ENCODE measurements around the gene AXDND1.
"Not testable (repeated sequence)": the region's sequence is repeated elsewhere in the genome, so short reads cannot be mapped to it uniquely, and the experiment has no call there.

The AXDND1 gene

GRCh38 chr1:179490611-179491010 lies 124.8 kb downstream of the AXDND1 start:
- no peak for DNase-seq

DNA sequence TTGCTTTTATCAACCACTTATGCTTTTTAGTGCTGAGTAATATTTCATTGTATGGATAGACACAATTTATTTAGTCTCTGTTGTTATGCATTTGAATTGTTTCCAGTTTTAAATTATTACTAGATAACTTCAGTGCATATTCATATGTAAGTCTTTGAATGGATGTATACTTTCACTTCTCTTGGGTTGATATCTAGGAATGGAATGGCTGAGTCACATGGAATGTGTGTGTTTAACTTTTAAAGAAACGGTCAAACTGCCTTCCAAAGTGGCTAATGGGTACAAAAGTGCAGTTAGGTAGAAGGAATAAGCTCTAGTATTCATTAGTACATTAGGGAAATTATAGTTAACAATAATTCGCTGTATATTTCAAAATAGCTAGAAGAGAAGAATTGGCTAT lies 127.6 kb downstream of the AXDND1 start:
- DNase-seq: no peak

DNA sequence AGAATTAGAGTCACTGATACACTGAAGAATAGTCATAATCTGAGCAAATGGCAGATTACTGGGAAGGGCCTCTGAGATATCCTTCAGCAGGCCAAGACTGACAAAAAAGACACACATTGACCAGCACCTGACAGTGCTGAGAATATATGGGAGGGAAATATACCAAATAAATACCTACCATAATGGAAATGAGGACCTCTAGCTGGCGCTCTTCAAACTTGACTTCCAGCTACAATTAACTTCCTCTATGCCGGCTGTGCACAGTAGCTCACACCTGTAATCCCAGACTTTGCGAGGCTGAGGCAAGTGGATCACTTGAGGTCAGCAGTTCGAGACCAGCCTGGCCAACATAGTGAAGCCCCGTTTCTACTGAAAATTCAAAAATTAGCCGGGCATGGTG lies 140.4 kb downstream of the AXDND1 start:
- DNase-seq: no peak

DNA sequence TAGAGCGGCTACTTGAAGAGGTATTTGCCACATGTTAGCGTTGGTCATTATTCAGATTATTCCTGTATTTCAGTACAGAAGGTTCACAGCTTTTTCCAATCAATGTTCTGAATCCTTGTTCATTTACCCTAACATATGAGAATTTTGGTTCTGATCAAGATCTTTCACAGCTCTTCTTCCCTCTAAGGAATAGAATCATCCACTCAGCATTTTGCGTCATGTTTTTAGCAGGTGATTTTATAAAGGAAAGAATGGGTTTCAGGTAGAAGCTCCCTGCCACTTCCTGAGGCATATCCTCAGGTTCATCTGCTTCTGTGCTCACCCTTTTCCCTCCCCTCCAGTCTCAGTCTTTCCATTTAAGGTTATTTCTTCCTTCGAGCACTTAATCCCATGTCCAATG lies 143.6 kb downstream of the AXDND1 start:
- no peak for DNase-seq

GRCh38 chr1:179510038-179510437 lies 144.3 kb downstream of the AXDND1 start:
- DNase-seq: no peak

- no peak for DNase-seq
These were observed 151.4 kb downstream of the AXDND1 start for GRCh38 chr1:179516976-179517705.

GRCh38 chr1:179518544-179518943 lies 152.8 kb downstream of the AXDND1 start:
- DNase-seq: not testable (repeated sequence)

DNA sequence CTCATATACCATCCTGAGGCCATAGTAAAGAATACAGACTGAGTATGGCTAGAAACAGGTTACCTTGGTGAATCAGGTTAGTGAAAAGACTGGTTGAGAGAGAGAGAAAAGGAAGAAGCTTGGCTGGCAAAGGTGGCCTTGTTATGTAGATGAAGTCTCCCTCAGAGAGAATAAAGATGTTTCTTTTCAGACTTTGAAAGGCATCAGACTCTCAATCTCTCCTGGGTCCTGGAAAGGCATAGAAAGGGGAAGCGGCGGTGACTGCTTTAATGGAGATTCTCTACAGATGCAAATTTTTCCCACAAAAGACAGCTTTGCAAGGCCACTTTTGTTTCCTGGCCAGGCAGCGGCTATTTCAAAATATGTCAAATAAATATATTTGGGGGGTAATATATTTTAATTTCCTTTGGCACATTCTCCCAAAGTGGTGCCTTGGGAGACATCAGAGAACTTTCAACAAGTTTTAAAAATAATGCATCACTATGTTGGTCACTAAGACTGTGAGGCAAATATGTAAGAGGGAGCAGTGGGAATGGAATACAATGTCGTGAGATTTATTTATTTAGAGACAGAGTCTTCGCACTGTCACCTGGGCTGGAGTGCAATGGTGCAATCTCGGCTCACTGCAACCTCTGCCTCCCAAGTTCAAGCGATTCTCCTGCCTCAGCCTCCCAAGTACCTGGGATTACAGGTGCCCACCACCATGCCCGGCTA lies 163.9 kb downstream of the AXDND1 start:
- DNase-seq: no peak

DNA sequence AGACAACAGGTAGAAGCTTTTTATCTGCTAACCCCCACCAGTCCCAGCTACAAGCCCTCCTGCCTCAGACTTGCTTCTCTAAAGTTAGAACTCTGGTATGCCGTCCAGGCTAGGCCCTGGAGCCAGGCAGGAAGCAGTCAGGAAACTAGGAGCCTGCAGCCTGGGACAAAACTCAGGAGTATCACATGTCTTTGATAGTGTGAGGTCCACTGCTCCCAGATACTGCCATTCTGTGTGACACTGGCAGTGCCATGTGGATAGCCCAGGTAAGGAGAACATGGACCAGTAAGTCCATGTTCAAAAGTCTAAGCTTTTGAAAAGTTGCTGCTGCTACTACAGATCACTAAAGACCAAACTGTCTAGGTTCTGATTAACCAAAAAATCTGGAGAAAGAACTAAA lies 164.6 kb downstream of the AXDND1 start:
- DNase-seq: no peak

DNA sequence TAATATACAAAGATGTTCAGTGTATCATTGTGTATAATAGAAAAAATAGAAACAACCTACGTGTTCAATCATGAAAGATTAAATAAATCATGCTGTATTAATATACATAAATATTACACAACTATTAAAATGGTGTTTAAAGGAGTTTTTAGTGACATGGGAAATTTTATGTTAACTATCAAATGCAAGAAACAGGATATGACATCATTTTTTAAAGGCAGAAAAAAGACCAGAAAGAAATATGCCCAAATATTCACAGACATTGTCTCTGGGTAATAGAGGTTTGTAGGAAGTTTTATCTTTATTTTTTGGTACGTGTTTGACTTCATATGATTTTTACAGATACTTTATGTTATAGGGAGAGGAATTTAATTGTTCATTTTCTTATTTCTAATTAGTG lies 176.0 kb downstream of the AXDND1 start:
- DNase-seq: no peak

GRCh38 chr1:179545321-179545720 lies 179.6 kb downstream of the AXDND1 start:
- DNase-seq: no peak

DNA sequence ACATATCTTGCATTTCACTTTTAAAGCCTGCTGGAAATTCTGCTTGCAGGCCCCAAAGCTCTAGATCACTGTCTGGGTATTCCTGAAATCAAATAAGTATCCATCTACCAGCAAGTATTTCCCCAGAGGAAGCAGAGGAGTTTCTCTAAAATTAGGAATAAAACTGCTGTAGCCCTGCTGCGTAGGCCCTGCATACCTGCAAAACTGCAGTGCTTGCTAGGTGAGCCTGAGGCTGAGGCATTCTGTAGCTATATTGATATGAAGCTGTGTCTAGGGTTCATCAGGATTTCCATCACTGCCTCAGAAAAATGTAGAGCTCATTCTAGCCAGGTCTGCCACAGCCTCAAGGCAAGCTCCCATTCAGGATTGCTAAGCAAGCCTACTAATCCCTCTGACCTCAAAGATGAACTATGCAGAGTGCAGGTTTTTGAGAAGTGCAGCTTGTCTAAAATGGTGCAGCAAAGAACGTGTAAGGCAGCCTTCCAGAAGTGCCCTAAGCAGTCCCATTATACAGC lies 181.3 kb downstream of the AXDND1 start:
- no peak for DNase-seq

DNA sequence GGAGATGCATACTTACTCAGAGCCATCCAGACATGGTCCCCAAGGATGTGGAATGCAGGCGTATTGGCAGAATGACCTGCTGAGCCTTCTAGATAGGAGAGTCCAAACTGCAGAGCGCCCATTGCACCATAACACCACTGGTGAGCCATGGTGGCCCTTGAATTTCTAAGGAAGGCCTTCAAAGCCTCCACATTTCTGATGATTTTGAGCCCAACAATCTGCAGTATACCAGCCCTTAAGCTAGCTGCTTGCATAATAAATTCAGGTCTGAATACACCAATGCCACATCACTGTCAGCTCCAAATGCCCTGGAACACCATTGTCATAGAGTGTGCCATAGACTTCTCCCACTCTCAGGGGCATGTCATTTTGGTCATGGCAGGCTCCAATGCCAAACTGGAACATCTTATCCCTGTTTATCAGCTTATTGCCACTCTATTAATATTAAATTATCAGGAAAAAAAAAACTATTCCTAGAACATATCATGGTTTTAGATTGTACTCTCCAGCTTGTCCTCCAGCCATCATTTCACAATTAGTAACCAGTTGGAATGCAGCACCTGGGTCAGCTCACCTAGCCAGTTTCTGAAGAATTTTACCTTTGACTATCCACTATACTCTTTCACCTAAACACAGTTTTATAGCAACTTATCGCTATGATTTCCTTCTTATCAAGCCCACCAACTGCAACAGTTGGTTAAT lies 183.0 kb downstream of the AXDND1 start:
- no peak for DNase-seq

DNA sequence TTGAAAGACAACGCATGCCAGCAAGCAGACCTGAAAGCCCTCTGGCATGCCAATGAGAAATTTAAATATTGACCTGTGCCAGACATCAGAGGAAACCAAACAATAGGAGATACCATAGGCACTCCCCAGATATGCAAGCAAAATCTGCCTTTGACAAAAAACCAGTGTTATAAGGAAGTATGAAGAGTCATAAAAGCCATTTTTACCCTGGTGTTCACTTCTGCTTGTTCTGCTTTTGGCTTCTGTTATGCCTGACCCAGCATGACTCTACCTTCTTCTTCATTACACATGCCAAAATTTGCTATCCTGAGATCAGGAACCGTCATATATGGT lies 183.6 kb downstream of the AXDND1 start:
- DNase-seq: no peak

- DNase-seq: peak; percentile 53
These were observed 185.2 kb downstream of the AXDND1 start for GRCh38 chr1:179550746-179551682.

GRCh38 chr1:179554427-179554826 lies 188.7 kb downstream of the AXDND1 start:
- DNase-seq: no peak

GRCh38 chr1:179558078-179558477 lies 192.3 kb downstream of the AXDND1 start:
- DNase-seq: no peak

DNA sequence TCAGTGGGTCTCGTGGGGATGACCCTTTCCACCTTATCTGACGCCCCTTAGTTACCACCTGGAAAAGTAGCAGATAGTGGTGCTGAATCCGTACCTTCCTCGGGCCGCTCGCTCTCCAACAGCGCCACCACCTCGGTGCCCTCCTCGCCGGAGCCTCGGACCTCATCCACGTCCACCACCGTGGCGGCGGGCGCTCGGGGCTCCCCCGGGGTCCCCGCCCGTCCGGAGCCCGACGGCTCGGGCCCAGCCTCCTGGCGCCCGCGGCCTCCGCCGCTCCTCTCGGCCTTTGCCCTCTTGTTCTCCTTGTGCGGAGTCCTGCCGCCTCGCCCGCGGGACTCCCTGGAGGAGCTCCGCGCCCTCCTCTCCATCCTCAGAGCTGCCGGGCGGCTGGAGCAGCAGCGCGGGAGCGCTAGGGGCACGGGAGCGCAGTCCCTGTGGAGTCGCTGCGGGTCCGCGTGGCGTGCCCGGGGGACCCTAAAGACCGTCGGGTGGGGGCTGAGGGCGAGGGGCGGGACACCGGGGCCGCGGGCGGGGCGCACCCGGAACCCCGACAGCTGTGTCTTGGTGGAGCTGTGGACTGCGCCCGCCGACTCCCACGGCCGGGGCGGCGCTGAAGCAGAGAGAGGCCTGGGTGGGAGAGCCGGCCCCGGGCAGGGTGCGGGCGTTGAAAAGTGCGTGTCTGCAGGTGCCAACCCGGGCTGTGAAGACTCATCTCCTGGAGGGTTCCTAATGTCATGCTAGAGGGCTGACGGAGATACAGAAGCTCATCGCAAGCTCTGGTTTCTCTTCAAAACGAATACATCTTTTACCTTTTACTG lies 209.9 kb downstream of the AXDND1 start, which contains the start of gene NPHS2:
NPHS2 (minus strand) TSS at position 452 of the 818 bp plus-strand sequence; CDS start at position 368, 84 bp downstream.
- DNase-seq: no peak

GRCh38 chr1:179576509-179576908 lies 210.7 kb downstream of the AXDND1 start:
- no peak for DNase-seq

DNA sequence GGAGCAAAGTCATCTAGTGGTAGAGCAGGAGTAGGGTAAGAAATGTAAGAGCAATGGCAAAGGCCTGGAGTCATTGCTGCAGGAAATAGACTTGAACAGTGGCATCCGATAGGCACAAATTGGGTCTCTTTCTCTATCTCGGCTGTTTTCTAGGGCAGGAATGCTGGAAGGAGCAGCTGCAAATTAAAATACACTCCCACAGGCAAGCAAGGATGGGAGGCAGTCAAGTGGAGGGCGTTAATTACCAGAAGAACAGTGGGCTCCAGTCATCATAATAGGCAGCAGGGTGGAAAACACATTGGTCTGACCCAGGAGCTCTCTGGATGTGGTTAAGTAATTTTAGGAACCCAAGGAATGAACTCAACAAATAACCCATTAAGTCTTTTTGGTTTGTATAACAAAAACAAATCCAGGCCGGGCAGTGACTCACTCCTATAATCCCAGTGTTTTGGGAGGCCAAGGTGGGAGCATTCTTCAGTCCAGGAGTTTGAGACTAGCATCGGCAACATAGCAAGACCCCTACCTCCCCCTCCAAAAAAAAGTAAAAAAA lies 218.1 kb downstream of the AXDND1 start:
- no peak for DNase-seq

- no peak for DNase-seq
These were observed 220.5 kb downstream of the AXDND1 start for GRCh38 chr1:179586107-179586823.

Measured in SIG-M5 (cell line).